H9 (cell line): ENCODE results near the gene GPATCH2. TPM values are rescaled to one million over a fixed set of nuclear protein-coding genes. Genes with fewer than 3 reads are reported as not detected.

Source experiments
- DNase-seq: peaks from one replicate; pipeline ENCODE4 v3.0.0-alpha.2; 2017
- H2AFZ ChIP-seq: one replicate; pipeline ENCODE4 v1.6.1; 2013; ENCODE audit warnings: mild to moderate bottlenecking, low read length, control low read depth, moderate library complexity
- H2AK5ac ChIP-seq: 2 replicates; pipeline ENCODE4 v1.6.1; 2013; ENCODE audit warnings: low read length, control low read depth, mixed read lengths; ENCODE audit not compliant: insufficient read length
- H2BK120ac ChIP-seq: one replicate; pipeline ENCODE4 v1.6.1; 2013; ENCODE audit warnings: low read depth, mild to moderate bottlenecking, low read length, control low read depth, inconsistent platforms; ENCODE audit not compliant: poor library complexity, severe bottlenecking
- H2BK12ac ChIP-seq: 2 replicates; pipeline ENCODE4 v1.6.1; 2013; ENCODE audit warnings: low read length, control low read depth, mixed read lengths, low read depth; ENCODE audit not compliant: insufficient read length
- H2BK15ac ChIP-seq: 2 replicates; pipeline ENCODE4 v1.6.1; 2013; ENCODE audit warnings: low read depth, low read length, control low read depth
- H2BK20ac ChIP-seq: one replicate; pipeline ENCODE4 v1.6.1; 2013; ENCODE audit warnings: low read depth, mild to moderate bottlenecking, low read length, control low read depth, inconsistent platforms; ENCODE audit not compliant: poor library complexity, severe bottlenecking
- H2BK5ac ChIP-seq: 2 replicates; pipeline ENCODE4 v1.6.1; 2013; ENCODE audit warnings: low read length, control low read depth, mixed read lengths; ENCODE audit not compliant: insufficient read length
- H3K14ac ChIP-seq: 2 replicates; pipeline ENCODE4 v1.6.1; 2013; ENCODE audit warnings: low read length, control low read depth; ENCODE audit not compliant: insufficient read depth
- H3K18ac ChIP-seq: 2 replicates; pipeline ENCODE4 v1.6.1; 2013; ENCODE audit warnings: low read depth, mild to moderate bottlenecking, mixed read lengths, low read length, control low read depth; ENCODE audit not compliant: insufficient read length
- H3K23ac ChIP-seq: 2 replicates; pipeline ENCODE4 v1.6.1; 2013; ENCODE audit warnings: low read length, control low read depth, mixed read lengths, low read depth; ENCODE audit not compliant: insufficient read length
- H3K23me2 ChIP-seq: 2 replicates; pipeline ENCODE4 v1.6.1; 2013; ENCODE audit warnings: low read depth, mild to moderate bottlenecking, mixed read lengths, low read length, control low read depth; ENCODE audit not compliant: insufficient read length, poor library complexity, severe bottlenecking
- H3K27ac ChIP-seq: 2 replicates; pipeline ENCODE4 v1.5.1; 2013; ENCODE audit warnings: low read length, control low read depth, mixed read lengths, low read depth; ENCODE audit not compliant: insufficient read length
- H3K27me3 ChIP-seq: 2 replicates; pipeline ENCODE4 v1.6.1; 2013; ENCODE audit warnings: low read length, control low read depth, inconsistent platforms; ENCODE audit not compliant: insufficient read depth
- H3K4ac ChIP-seq: 2 replicates; pipeline ENCODE4 v1.6.1; 2013; ENCODE audit warnings: low read depth, mild to moderate bottlenecking, control low read depth, inconsistent platforms, low read length, moderate library complexity
- H3K4me1 ChIP-seq: 2 replicates; pipeline ENCODE4 v1.6.1; 2013; ENCODE audit warnings: low read length, control low read depth, inconsistent platforms; ENCODE audit not compliant: insufficient read depth
- H3K4me2 ChIP-seq: 2 replicates; pipeline ENCODE4 v1.6.1; 2013; ENCODE audit warnings: low read length, control low read depth, mixed read lengths; ENCODE audit not compliant: insufficient read length, insufficient read depth
- H3K56ac ChIP-seq: 2 replicates; pipeline ENCODE4 v1.6.1; 2013; ENCODE audit warnings: low read depth, mild to moderate bottlenecking, mixed read lengths, low read length, control low read depth; ENCODE audit not compliant: insufficient read length
- H3K79me1 ChIP-seq: 2 replicates; pipeline ENCODE4 v1.6.1; 2013; ENCODE audit warnings: low read depth, mild to moderate bottlenecking, moderate library complexity, low read length, control low read depth, inconsistent platforms; ENCODE audit not compliant: insufficient read depth, poor library complexity, severe bottlenecking
- H3K79me2 ChIP-seq: 2 replicates; pipeline ENCODE4 v1.6.1; 2013; ENCODE audit warnings: low read length, control low read depth, inconsistent platforms; ENCODE audit not compliant: insufficient read depth
- H3K9ac ChIP-seq: 2 replicates; pipeline ENCODE4 v1.6.1; 2013; ENCODE audit warnings: low read length, control low read depth, mixed read lengths; ENCODE audit not compliant: insufficient read length; ENCODE audit errors: extremely low read depth
- H3K9me3 ChIP-seq: one replicate; pipeline ENCODE4 v1.6.1; 2013; ENCODE audit warnings: low read depth, low read length, inconsistent platforms; ENCODE audit not compliant: control insufficient read depth
- H3T11ph ChIP-seq: one replicate; pipeline ENCODE4 v1.6.1; 2013; ENCODE audit warnings: mild to moderate bottlenecking, low read length, control low read depth, inconsistent platforms
- H4K20me1 ChIP-seq: one replicate; pipeline ENCODE4 v1.6.1; 2013; ENCODE audit not compliant: control insufficient read depth, insufficient read length, insufficient read depth
- H4K5ac ChIP-seq: 2 replicates; pipeline ENCODE4 v1.6.1; 2013; ENCODE audit warnings: low read depth, mild to moderate bottlenecking, mixed read lengths, low read length, control low read depth; ENCODE audit not compliant: insufficient read length
- H4K8ac ChIP-seq: replicated peaks from 2 replicates; pipeline ENCODE4 v1.6.1; 2013; ENCODE audit warnings: low read length, control low read depth, mixed read lengths, low read depth; ENCODE audit not compliant: insufficient read length
- H4K91ac ChIP-seq: 2 replicates; pipeline ENCODE4 v1.6.1; 2013; ENCODE audit warnings: low read depth, mild to moderate bottlenecking, moderate library complexity, mixed read lengths, low read length, control low read depth; ENCODE audit not compliant: insufficient read length
- H3K27ac Mint-ChIP-seq, 3 experiments: 2 replicates in 2 of 3; 3 replicates in 1 of 3; pipeline ENCODE4 v1.8.0; 2020 to 2021; ENCODE audit warnings: mixed read lengths in 3 of 3, mild to moderate bottlenecking in 1 of 3, moderate library complexity in 1 of 3
- H3K27me3 Mint-ChIP-seq: 2 replicates; pipeline ENCODE4 v1.8.0; 2021; ENCODE audit warnings: low read depth, mild to moderate bottlenecking, moderate library complexity, mixed read lengths
- H3K36me3 Mint-ChIP-seq, 3 experiments: 2 replicates in 2 of 3; 3 replicates in 1 of 3; pipeline ENCODE4 v1.8.0; 2020 to 2021; ENCODE audit warnings: low read depth in 3 of 3, mixed read lengths in 3 of 3; ENCODE audit not compliant: insufficient read depth in 1 of 3
- H3K4me1 Mint-ChIP-seq, 2 experiments: 2 replicates each; pipeline ENCODE4 v1.8.0; 2020; ENCODE audit warnings: mixed read lengths in 2 of 2
- H3K4me3 Mint-ChIP-seq, 2 experiments: 2 replicates in 1 of 2; 3 replicates in 1 of 2; pipeline ENCODE4 v1.8.0; 2020 to 2021; ENCODE audit warnings: mild to moderate bottlenecking in 2 of 2, mixed read lengths in 2 of 2, moderate library complexity in 1 of 2
- H3K9me3 Mint-ChIP-seq, 2 experiments: 2 replicates in 1 of 2; 3 replicates in 1 of 2; pipeline ENCODE4 v1.8.0; 2020; ENCODE audit warnings: mild to moderate bottlenecking in 2 of 2, mixed read lengths in 2 of 2, moderate library complexity in 1 of 2
- CTCF ChIP-seq: fragments of 200-600 bp; sonication (generic); conservative IDR thresholded peaks from 3 replicates; pipeline ENCODE4 v1.8.0; 2021; ENCODE audit warnings: antibody characterized with exemption, mild to moderate bottlenecking
- WGBS: extraction: QIAGEN DNeasy Blood & Tissue Kit; methylation state at CpG from one replicate; pipeline ENCODE4 v1.1.7; 2013; ENCODE audit warnings: missing lambda C conversion rate, low lambda C conversion rate, mixed read lengths; ENCODE audit not compliant: insufficient read length; ENCODE audit errors: extremely low coverage; 5-methylcytosine and 5-hydroxymethylcytosine counted together
- total RNA-seq: library from RNA; stranded (reverse); gene quantifications from 2 replicates; pipeline ENCODE4 v1.2.1, GENCODE V29; 2021

The GPATCH2 gene
- total RNA-seq, 1 experiment from 2014 or later: 14.3 TPM

DNA sequence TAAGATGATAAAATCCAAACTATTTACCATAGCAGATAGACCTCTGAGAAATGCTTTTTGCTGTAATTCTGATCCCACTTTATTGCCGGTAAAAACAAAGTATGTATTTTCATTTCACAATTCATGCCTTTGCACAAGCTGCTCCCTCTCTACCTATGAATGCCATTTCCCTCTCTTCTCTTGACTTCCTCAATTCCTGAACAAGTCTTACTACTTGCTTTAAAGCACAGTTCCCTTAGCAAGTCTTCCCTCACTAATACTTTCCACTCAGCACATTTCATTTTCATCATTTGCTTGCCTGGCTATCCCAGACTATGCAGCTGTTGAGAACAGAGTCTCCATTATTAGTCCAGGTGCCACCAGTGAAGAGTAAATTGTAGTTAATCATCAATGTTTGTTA is 13.8 kb downstream of the GPATCH2 start:
- H2BK5ac ChIP-seq: no peak overlapping the region
- H4K20me1 ChIP-seq: no peaks in the 10 kb centered on the region
- H2BK12ac ChIP-seq: no peak overlapping the region
- no peak overlapping the region for H3K23ac ChIP-seq
- H4K5ac ChIP-seq: no peak overlapping the region
- H4K91ac ChIP-seq: no peak overlapping the region
- no CpG with 5 or more reads among the region's 1 CpG for WGBS
- H3K27ac Mint-ChIP-seq: peak overlapping the region in 2 of 3 experiments; percentile 2 to 13; a peak in 2 of 7 replicates
- TF ChIP-seq CTCF: no peak
- H3K79me1 ChIP-seq: peaks cover 2% of the 10 kb centered on the region
- H3K56ac ChIP-seq: no peak overlapping the region
- no peak overlapping the region for H2BK120ac ChIP-seq
- H3K23me2 ChIP-seq: no peaks in the 10 kb centered on the region
- no peak overlapping the region for H2AFZ ChIP-seq
- H2BK20ac ChIP-seq: no peak overlapping the region
- H3K4me1 Mint-ChIP-seq: peaks cover 13% of the 10 kb centered on the region in 2 experiments
- no peak overlapping the region for H3K14ac ChIP-seq
- no peak overlapping the region for H3K18ac ChIP-seq
- no peak overlapping the region for H3K4ac ChIP-seq
- H3K27me3 ChIP-seq: no peaks in the 10 kb centered on the region
- H2AK5ac ChIP-seq: no peak overlapping the region
- H3K27ac ChIP-seq: no peak overlapping the region
- H4K8ac ChIP-seq: no peak overlapping the region
- H3T11ph ChIP-seq: no peak overlapping the region
- no peaks in the 10 kb centered on the region for H3K9me3 Mint-ChIP-seq
- H3K9ac ChIP-seq: no peak overlapping the region
- H3K36me3 Mint-ChIP-seq: peaks cover 7 to 12% (median 9%) of the 10 kb centered on the region in 3 experiments; a peak in 5 of 7 replicates
- no peaks in the 10 kb centered on the region for H3K4me1 ChIP-seq
- no peak for DNase-seq
- H2BK15ac ChIP-seq: no peak overlapping the region
- H3K9me3 ChIP-seq: no peaks in the 10 kb centered on the region
- no peaks in the 10 kb centered on the region for H3K79me2 ChIP-seq
- H3K4me3 Mint-ChIP-seq: no peak overlapping the region
- no peaks in the 10 kb centered on the region for H3K27me3 Mint-ChIP-seq
- no peak overlapping the region for H3K4me2 ChIP-seq
